Osteocyte (in vitro differentiated cells): ENCODE measurements around the gene FAR1. TPM values are rescaled to one million over a fixed set of nuclear protein-coding genes. Genes with fewer than 3 reads are reported as not detected.
"Not testable (repeated sequence)": the region's sequence is repeated elsewhere in the genome, so short reads cannot be mapped to it uniquely, and the experiment has no call there.

Experiments used
- DNase-seq: peaks from one replicate; pipeline ENCODE4 v3.0.0; 2021; ENCODE audit warnings: mixed read lengths; ENCODE audit not compliant: unreplicated experiment; ENCODE audit errors: extremely low spot score
- H3K27ac Mint-ChIP-seq: one replicate; pipeline ENCODE4 v1.8.0; 2021; ENCODE audit warnings: mild to moderate bottlenecking, mixed read lengths; ENCODE audit not compliant: unreplicated experiment
- H3K27me3 Mint-ChIP-seq: one replicate; pipeline ENCODE4 v1.8.0; 2021; ENCODE audit warnings: mixed read lengths; ENCODE audit not compliant: unreplicated experiment
- H3K36me3 Mint-ChIP-seq: one replicate; pipeline ENCODE4 v1.8.0; 2021; ENCODE audit warnings: mixed read lengths; ENCODE audit not compliant: unreplicated experiment
- H3K4me1 Mint-ChIP-seq: one replicate; pipeline ENCODE4 v1.8.0; 2021; ENCODE audit warnings: mixed read lengths; ENCODE audit not compliant: unreplicated experiment
- H3K4me3 Mint-ChIP-seq: one replicate; pipeline ENCODE4 v1.8.0; 2021; ENCODE audit warnings: mild to moderate bottlenecking, moderate library complexity, mixed read lengths; ENCODE audit not compliant: unreplicated experiment
- H3K9me3 Mint-ChIP-seq: one replicate; pipeline ENCODE4 v1.8.0; 2021; ENCODE audit warnings: mixed read lengths; ENCODE audit not compliant: unreplicated experiment
- total RNA-seq: library from RNA; stranded (reverse); gene quantifications from 2 replicates; pipeline ENCODE4 v1.2.1, GENCODE V29; 2021
- TF ChIP-seq, protein P1 (sequence below): fragments of 200-600 bp; sonication (generic); IDR thresholded peaks from 2 replicates; pipeline ENCODE4 v1.5.0; 2021; ENCODE audit warnings: antibody characterized with exemption, mild to moderate bottlenecking, moderate library complexity

FAR1 gene
- total RNA-seq, 1 donor from 2014 or later: 50.8 TPM

DNA sequence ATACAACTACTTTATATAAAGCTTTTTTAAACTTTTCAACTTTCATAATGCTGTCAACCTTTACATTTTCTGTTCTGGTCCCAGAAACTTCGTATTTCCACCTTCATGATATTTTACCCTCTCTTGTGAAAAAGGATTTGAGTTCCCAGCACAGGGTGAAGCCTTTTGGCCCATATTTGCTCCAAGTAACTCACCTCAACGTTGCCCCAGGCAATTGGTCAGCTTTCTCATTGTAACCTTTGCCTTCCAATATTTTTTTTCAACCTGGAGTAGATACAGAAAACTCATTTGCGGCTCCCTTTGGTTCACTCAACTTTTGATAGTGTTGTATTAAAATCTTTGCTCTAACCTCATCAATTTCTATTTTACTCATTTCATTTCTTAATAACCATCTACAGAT, 21.1 kb upstream of the FAR1 start:
- Mint-ChIP-seq H3K4me3 (no peak overlapping the region), H3K4me1 (no peaks in the 10 kb centered on the region)

DNA sequence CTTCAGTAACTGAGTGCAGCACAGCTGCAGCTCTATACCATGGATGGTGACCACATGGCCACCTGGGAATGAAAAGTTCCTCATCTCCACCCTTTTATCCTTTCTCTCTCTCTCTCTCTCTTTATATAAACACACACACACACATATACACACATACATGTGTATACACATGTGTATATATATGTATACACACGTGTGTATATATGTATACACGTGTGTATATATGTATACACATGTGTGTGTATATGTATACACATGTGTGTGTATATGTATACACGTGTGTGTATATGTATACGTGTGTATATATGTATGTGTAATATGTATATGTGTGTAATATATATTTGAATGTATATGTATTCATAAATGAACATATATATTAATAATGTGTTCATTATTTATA, 18.8 kb upstream of the FAR1 start:
- Mint-ChIP-seq H3K27me3 (peaks cover 39% of the 10 kb centered on the region), H3K4me1 (no peaks in the 10 kb centered on the region), H3K27ac (no peak overlapping the region), H3K9me3 (no peaks in the 10 kb centered on the region), H3K36me3 (no peaks in the 10 kb centered on the region), H3K4me3 (no peak overlapping the region)
- no peak for DNase-seq
- TF ChIP-seq, protein P1, sequence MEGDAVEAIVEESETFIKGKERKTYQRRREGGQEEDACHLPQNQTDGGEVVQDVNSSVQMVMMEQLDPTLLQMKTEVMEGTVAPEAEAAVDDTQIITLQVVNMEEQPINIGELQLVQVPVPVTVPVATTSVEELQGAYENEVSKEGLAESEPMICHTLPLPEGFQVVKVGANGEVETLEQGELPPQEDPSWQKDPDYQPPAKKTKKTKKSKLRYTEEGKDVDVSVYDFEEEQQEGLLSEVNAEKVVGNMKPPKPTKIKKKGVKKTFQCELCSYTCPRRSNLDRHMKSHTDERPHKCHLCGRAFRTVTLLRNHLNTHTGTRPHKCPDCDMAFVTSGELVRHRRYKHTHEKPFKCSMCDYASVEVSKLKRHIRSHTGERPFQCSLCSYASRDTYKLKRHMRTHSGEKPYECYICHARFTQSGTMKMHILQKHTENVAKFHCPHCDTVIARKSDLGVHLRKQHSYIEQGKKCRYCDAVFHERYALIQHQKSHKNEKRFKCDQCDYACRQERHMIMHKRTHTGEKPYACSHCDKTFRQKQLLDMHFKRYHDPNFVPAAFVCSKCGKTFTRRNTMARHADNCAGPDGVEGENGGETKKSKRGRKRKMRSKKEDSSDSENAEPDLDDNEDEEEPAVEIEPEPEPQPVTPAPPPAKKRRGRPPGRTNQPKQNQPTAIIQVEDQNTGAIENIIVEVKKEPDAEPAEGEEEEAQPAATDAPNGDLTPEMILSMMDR: no peak

More for the DNA sequence above, 21.1 kb upstream of the FAR1 start:
- no peaks in the 10 kb centered on the region for H3K9me3 Mint-ChIP-seq
- H3K27me3 Mint-ChIP-seq: peaks cover 34% of the 10 kb centered on the region
- H3K27ac Mint-ChIP-seq: no peak overlapping the region
- H3K36me3 Mint-ChIP-seq: no peaks in the 10 kb centered on the region
- DNase-seq: no peak
- TF ChIP-seq, protein P1: no peak

DNA sequence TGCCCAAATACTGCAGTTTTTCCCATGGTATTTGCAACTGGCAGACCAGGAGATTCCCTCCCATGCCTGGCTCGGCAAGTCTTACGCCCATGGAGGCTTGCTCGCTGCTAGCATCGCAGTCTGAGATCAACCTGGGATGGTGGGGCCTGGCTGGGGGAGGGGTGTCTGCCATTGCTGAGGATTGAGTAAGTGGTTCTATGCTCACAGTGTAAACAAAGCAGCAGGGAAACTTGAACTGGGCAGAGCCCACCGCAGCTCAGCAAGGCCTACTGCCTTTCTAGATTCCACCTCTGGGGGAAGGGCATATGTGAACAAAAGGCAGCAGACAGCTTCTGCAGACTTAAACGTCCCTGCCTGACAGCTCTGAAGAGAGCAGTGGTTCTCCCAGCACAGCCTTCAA, 17.0 kb upstream of the FAR1 start:
- not testable (repeated sequence) for H3K36me3 Mint-ChIP-seq, H3K27ac Mint-ChIP-seq, H3K4me3 Mint-ChIP-seq, H3K9me3 Mint-ChIP-seq, H3K4me1 Mint-ChIP-seq, DNase-seq
- peaks cover 49% of the 10 kb centered on the region for H3K27me3 Mint-ChIP-seq

DNA sequence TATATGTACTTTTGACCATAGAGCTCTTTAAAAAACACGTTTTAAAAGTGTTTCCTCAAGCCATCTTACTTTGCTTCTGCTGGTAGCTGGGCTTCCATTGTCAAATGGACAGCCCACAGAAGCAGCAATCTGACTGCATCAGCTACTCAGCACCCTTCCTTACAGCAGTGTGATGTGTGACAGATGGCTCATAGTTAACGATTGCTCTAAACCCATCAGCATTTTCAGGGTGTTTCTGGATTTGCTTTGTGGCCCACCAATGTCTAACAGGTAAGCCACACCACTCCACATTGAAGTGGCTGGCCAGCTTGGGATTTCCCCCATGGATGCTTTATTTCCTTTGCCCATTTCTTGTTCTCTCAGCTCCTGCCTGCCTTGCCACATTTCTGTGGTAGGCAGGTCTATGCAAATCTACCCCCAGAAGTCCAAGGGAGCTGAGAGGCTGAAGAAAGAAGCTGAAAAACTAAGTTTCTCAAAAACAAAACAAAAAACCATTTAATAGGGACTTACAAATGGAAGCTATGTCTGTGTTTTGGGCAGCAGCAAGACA, 7.3 kb upstream of the FAR1 start:
- H3K4me3 Mint-ChIP-seq: no peak overlapping the region
- DNase-seq: no peak
- peaks cover 8% of the 10 kb centered on the region for H3K9me3 Mint-ChIP-seq
- TF ChIP-seq, protein P1: no peak
- no peaks in the 10 kb centered on the region for H3K36me3 Mint-ChIP-seq
- H3K27ac Mint-ChIP-seq: no peak overlapping the region
- peaks cover 24% of the 10 kb centered on the region for H3K27me3 Mint-ChIP-seq
- no peaks in the 10 kb centered on the region for H3K4me1 Mint-ChIP-seq

DNA sequence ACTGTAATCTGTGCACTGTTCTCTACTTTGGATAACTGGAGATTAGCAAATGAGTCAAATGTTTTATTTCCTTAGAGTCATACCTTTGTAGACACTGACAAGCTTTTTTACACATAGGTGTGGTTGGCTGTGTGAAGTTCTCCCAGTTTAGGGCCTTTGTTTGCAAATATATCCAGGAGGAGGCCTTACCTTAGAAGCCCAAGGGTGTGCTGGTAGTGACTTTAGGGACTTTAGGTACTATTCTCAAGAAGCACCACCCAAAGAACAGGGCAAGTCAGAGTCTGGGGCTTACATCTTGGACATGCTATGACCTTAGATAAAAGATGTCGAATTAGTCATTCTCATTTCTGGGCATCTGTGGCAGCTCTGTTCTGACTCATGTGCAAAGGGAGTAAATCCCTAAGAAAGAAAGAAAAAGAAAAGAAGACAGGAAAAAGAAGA, 4.8 kb upstream of the FAR1 start:
- H3K4me3 Mint-ChIP-seq: no peak overlapping the region
- no peak for DNase-seq
- no peak overlapping the region for H3K27ac Mint-ChIP-seq
- H3K27me3 Mint-ChIP-seq: peaks cover 16% of the 10 kb centered on the region
- H3K9me3 Mint-ChIP-seq: peaks cover 5% of the 10 kb centered on the region
- no peaks in the 10 kb centered on the region for H3K36me3 Mint-ChIP-seq
- H3K4me1 Mint-ChIP-seq: peaks cover 7% of the 10 kb centered on the region
- TF ChIP-seq, protein P1: no peak

DNA sequence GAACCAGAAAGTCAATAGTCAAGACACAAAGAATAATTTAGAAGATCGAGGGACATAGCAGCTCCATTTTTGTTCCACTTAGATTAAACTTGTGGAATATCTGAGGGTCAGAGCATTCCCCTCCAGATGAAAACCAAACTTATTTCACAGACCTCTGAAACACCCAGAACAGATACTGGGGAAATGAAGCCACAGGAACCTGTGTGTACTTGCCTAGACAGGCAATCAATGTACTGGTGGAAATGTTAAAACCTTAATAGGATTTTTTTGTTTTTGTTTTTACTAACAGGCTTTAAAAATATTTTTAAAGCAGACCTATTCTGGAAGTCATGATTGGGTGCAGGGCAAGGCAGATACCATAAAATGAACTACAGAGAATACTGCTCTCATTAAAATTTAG, 4.1 kb upstream of the FAR1 start:
- Mint-ChIP-seq H3K27me3 (peaks cover 16% of the 10 kb centered on the region), H3K4me1 (peaks cover 10% of the 10 kb centered on the region), H3K36me3 (no peaks in the 10 kb centered on the region), H3K27ac (no peak overlapping the region), H3K4me3 (no peak overlapping the region), H3K9me3 (no peaks in the 10 kb centered on the region)
- no peak for DNase-seq
- TF ChIP-seq, protein P1: no peak
